OCI-LY3 (cell line): ENCODE results near the gene OR14I1.

Experiments used
- EZH2phosphoT487 ChIP-seq: fragments of 200-600 bp; shearing (Covaris generic); IDR thresholded peaks from 2 replicates; pipeline ENCODE4 v1.6.1; 2018; ENCODE audit warnings: antibody characterized with exemption, mixed run types, low read depth
- TF ChIP-seq, protein P1 (sequence below): fragments of 200-600, 300-600 bp; sonication (generic); IDR thresholded peaks from 2 replicates; pipeline ENCODE4 v1.5.1; 2014; ENCODE audit warnings: antibody characterized with exemption, low read length, low read depth

DNA sequence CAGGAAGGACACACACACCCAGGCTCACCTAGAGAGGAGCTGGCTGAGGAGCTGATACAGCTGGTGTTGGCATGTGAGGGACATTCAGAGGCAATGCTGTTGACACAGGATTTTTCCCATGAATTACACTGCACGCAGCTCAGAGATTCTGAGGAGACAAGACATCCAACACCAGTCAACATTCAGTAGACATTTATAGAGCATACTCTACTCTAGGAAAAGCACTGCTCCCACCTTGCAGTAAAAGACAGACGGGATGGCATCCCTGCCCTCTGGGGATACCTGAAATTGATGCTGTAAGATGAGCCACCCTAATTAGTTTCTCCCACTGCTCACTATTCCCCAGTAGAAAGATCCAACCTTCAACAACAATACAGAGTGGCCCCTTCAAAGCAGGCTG lies 47.9 kb upstream of the OR14I1 start:
- TF ChIP-seq, protein P1, sequence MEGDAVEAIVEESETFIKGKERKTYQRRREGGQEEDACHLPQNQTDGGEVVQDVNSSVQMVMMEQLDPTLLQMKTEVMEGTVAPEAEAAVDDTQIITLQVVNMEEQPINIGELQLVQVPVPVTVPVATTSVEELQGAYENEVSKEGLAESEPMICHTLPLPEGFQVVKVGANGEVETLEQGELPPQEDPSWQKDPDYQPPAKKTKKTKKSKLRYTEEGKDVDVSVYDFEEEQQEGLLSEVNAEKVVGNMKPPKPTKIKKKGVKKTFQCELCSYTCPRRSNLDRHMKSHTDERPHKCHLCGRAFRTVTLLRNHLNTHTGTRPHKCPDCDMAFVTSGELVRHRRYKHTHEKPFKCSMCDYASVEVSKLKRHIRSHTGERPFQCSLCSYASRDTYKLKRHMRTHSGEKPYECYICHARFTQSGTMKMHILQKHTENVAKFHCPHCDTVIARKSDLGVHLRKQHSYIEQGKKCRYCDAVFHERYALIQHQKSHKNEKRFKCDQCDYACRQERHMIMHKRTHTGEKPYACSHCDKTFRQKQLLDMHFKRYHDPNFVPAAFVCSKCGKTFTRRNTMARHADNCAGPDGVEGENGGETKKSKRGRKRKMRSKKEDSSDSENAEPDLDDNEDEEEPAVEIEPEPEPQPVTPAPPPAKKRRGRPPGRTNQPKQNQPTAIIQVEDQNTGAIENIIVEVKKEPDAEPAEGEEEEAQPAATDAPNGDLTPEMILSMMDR = no peak
- no peak for TF ChIP-seq EZH2phosphoT487
